Measurements from ENCODE around the gene PDK2. TPM values are rescaled to one million over a fixed set of nuclear protein-coding genes. Genes with fewer than 3 reads are reported as not detected.

Gene PDK2
- total and polyA plus RNA-seq, 2 of the 4 experiments (the other 2 are of a cell fraction), result 26.7 to 104 TPM

DNA sequence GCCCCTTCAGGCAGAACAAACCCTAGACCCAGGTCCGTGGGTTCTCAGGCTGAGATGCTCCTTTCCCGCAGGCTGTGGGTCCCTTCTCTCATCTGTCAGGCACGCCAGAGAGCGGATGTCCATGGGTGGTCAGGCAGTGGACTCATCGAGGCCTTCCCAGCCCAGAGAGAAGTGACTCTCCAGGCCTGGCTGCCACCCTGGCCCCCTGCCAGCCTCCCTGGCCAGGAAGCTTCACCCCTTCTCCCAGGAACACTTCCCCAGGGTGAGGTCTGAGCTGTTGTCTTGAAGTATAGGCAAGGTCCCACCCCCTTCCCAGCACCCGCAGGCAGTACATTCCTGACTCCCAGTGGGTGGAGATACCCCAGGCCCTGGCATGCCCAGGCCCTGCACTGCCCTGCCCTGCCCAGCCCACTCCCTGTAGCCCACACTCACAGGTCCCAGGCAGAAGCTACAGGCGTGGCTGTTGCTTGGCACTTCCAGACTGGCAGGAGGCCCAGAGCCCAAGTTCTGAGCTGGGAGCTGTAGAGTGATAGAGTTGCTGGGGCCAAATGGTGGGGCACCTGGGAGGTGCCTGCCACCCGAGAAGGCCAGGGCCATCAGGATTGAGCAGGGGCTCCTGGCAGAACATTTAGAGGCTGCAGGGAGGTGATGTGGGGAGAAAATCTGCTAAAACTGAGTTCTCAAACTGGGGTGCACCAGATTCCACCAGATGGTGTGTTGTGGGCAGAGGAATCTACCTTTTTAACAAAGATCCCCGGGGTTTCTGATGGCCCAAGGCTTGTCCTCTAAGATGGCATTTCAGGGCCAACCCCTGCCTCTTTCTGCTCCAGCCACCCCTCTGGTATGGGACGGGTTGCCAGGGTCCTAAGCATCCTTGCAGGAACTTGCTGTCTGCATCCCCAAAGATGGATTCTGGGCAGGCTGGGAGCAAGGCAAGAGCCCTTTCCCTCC is 32.6 kb upstream of the PDK2 start:
- Histone ChIP-seq H2BK5ac (ENCODE audit: low read depth, low read length, poor library complexity, severe bottlenecking) (peak overlapping the region; percentile 93), H3K4ac (ENCODE audit: low read depth, low read length) (peak overlapping the region; percentile 99), H3K4me2 (ENCODE audit: low read depth, low read length) (no peak overlapping the region), H3K18ac (ENCODE audit: low read depth, low read length) (peak overlapping the region; percentile 39; the same call in 1 of the 2 replicates), H3K4me1 (ENCODE audit: control insufficient read depth, insufficient read depth, low read length) (peaks cover 72% of the 10 kb centered on the region), H3K27ac (ENCODE audit: insufficient read depth, low read length) (peak overlapping the region; percentile 94), H2AFZ (replicated peaks; ENCODE audit: low read length, poor library complexity) (peak overlapping the region; percentile 39), H3K79me1 (ENCODE audit: low read depth in 1 of 2, low read length in 2 of 2) (peaks cover 32 to 95% of the 10 kb centered on the region in 2 experiments; a peak in 3 of 4 replicates), H2BK120ac (ENCODE audit: low read depth, low read length) (peak overlapping the region; percentile 99), H3K4me3 (ENCODE audit: insufficient read depth, low read depth, low read length) (no peak overlapping the region), H2BK20ac (ENCODE audit: low read depth, low read length) (peak overlapping the region; percentile 97), H3K36me3 (ENCODE audit: control insufficient read depth, insufficient read depth, low read length) (no peaks in the 10 kb centered on the region), H3K9me1 (ENCODE audit: insufficient read depth, low read length) (peaks cover 63% of the 10 kb centered on the region), H3K9me3 (ENCODE audit: control insufficient read depth, insufficient read depth, low read length) (no peaks in the 10 kb centered on the region), H4K91ac (ENCODE audit: insufficient read depth, low read depth, low read length) (peak overlapping the region; percentile 99), H2AK9ac (replicated peaks; ENCODE audit: low read depth, low read length, poor library complexity) (peak overlapping the region; percentile 95), H3K23ac (ENCODE audit: low read depth, low read length) (peak overlapping the region; percentile 89), H3K56ac (ENCODE audit: extremely low read depth, insufficient read depth, low read length) (peak overlapping the region; percentile 75), H4K20me1 (ENCODE audit: insufficient read depth, low read length) (peaks cover 4% of the 10 kb centered on the region; the same call in 1 of the 2 replicates), H4K8ac (ENCODE audit: low read depth in 2 of 2, low read length in 2 of 2) (peak overlapping the region; percentile 86 to 99), H4K5ac (ENCODE audit: low read depth, low read length) (peak overlapping the region; percentile 38; the same call in 1 of the 2 replicates), H2BK15ac (ENCODE audit: low read depth, low read length) (peak overlapping the region; percentile 96; the same call in 2 of the 3 replicates), H2AK5ac (ENCODE audit: low read depth, low read length) (peak overlapping the region; percentile 100), H3K27me3 (ENCODE audit: control insufficient read depth, insufficient read depth, low read length) (no peaks in the 10 kb centered on the region), H3K14ac (replicated peaks; ENCODE audit: low read depth, low read length) (peak overlapping the region; percentile 84), H3K9ac (ENCODE audit: low read depth, low read length) (peak overlapping the region; percentile 43)
- peak; percentile 27 for ATAC-seq (ENCODE audit: low read depth)
- CTCF ChIA-PET, result no interaction called here
- POLR2A ChIA-PET (ENCODE audit: unreplicated experiment), result no interaction called here
- no TSS peak for BruUV-seq (replicated peaks)
- DNase-seq, result peak; percentile 73
- dilution Hi-C loops (cut with HindIII; ENCODE audit: low sequenced_read_pairs, unreplicated experiment), result no loop called here
- 71% methylated on average over 4 of the region's 10 CpGs; no CpG with 5 or more reads in 1 of the 2 experiments for WGBS, 2 experiments (ENCODE audit: extremely low coverage in 2 of 2, insufficient read length in 1 of 2)
- in situ Hi-C loops (cut with MboI; ENCODE audit: low sequenced_read_pairs), result no loop called here
- intact Hi-C loops (cut with micrococcal nuclease), result loop anchor here (10.0 kb wide), 1 partner anchor 868 kb away; no protein-coding TSS in a partner anchor
- no peak for TF ChIP-seq RAD21 (IDR thresholded peaks at IDR 0.05; ENCODE audit: low read length)
- TF ChIP-seq POLR2A (IDR thresholded peaks at IDR 0.05; ENCODE audit: low read depth, low read length), result 0 out of 2 replicates have a peak, but pooled peaks have one; percentile 2
